Stimulated activated naive CD8-positive, alpha-beta T cell treated with anti-CD3 and anti-CD28 coated beads, Interleukin-15, amount 100 ng/mL, for 72 hours (primary cell): ENCODE data around the gene HTR3A.

Source experiments
- ATAC-seq: fragments of 150-1000 bp; cut with Tn5 transposase; 2 replicates; pipeline ENCODE4 v1.10.0; 2021; ENCODE audit warnings: mild to moderate bottlenecking, moderate library complexity
- DNase-seq, 2 donors: peaks; one replicate each; pipeline ENCODE4 v3.0.0; 2021 to 2022
- H3K27ac Mint-ChIP-seq, 2 donors: one replicate each; pipeline ENCODE4 v1.8.0; 2022; ENCODE audit warnings: mild to moderate bottlenecking in 2 of 2, mixed read lengths in 2 of 2, moderate library complexity in 2 of 2
- H3K27me3 Mint-ChIP-seq: one replicate; pipeline ENCODE4 v1.8.0; 2022; ENCODE audit warnings: mixed read lengths
- H3K4me1 Mint-ChIP-seq: one replicate; pipeline ENCODE4 v1.8.0; 2022; ENCODE audit warnings: mild to moderate bottlenecking, mixed read lengths
- H3K4me3 Mint-ChIP-seq, 2 donors: one replicate each; pipeline ENCODE4 v1.8.0; 2022; ENCODE audit warnings: mild to moderate bottlenecking in 2 of 2, mixed read lengths in 2 of 2, moderate library complexity in 1 of 2
- H3K9me3 Mint-ChIP-seq, 2 donors: one replicate each; pipeline ENCODE4 v1.8.0; 2022; ENCODE audit warnings: mixed read lengths in 2 of 2

Gene HTR3A

DNA sequence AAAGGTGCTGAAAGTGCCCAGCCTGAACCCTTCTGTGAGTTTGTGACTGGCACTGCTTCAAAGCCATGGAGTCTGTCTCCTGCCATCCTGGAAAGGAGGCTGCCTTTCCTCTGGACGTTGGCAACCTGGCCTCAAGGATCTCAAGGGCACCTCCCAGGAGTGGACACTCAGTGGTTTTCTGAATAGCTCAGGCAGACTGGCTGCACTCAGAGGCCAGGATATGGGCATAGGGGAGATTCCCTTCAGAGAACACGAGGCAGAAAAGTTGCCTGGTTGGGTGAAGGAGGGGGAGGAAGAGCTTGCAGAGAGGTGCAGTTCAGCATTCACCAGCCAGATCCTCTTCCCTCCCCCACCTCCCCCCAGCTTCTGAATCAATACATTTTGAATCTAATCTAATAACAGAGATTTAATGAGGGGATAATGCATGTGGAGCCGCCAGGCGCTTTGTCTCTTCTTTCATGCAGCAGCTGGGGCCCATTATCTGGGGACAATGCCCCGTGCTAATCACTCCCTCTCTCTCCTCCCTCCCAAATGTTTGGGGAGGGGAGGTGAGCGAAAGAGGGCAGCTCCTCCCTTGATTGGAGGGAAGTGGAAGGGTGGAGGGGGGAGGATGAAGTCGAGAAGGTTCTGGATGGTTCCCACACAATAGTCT lies 17.7 kb downstream of the HTR3A start:
- no peaks in the 10 kb centered on the region for H3K9me3 Mint-ChIP-seq

DNA sequence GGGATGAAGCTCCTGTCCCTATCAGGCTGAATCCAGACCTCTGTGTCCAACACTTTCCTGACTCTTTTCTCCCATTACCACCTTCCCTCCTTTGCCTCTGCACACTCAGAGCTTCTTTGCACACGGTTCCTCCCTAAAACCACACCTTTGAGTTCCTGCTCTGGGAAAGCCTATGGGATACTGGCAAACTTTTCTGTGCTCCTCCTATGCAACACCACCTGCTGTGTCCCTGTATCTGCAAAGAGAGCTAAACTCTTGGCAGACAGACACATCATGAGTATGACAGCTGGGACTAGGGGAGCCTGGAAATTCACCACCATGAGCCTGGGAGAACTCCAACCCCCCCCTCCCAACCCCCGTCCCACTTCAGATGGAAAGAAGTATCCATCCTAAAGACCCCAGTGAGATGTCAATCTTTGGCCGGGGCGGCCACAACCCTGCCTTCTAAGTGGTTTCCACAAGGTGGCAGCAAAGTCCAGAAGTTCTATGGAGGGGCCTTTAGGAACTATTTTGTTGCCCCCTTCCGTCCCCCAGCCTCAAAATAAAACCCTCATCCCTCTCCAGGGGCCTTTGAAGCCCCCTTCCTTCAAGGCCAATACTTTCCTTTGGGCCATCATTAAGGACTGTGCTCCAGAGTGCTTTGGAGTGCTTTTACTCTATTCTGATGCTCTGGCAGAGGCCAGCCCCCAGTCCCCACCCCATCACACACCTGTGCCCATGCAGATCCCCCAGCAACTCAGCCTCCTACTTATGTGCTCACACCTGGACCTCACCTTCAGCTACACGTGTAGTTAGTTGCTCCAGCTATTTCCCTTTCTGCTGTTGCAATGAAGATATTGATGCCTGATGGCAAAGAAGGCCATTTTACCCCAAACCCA lies 19.4 kb downstream of the HTR3A start:
- DNase-seq (peak; percentile 18 to 21), ATAC-seq (no peak)
- H3K27ac Mint-ChIP-seq = no peak overlapping the region
- H3K27me3 Mint-ChIP-seq = peaks cover 56% of the 10 kb centered on the region
- H3K4me3 Mint-ChIP-seq = no peak overlapping the region
- H3K9me3 Mint-ChIP-seq = no peaks in the 10 kb centered on the region
- no peaks in the 10 kb centered on the region for H3K4me1 Mint-ChIP-seq

More for the DNA sequence above, 17.7 kb downstream of the HTR3A start:
- ATAC-seq (no peak), DNase-seq (no peak)
- H3K27me3 Mint-ChIP-seq = peaks cover 56% of the 10 kb centered on the region
- H3K4me3 Mint-ChIP-seq = no peak overlapping the region
- H3K4me1 Mint-ChIP-seq = no peaks in the 10 kb centered on the region
- H3K27ac Mint-ChIP-seq = no peak overlapping the region

DNA sequence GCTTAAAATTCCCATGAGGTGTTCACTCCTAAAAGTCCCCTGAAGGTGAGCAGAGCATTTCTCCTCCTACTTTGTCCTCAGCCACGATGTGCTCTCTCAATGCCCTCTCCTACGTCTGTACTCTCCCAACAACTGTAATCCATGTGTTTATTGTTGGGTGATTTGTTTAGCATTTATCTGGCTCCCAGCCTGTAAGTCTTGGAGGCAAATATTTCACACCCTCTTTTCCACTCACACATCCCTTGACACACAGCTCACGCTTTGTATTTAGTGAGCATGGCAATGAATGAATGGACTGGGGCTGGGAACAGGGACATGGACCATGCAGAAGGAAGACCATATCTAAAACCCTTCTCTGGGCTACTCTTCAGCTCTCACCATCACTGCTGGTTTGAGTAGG lies 22.6 kb downstream of the HTR3A start:
- H3K4me3 Mint-ChIP-seq = no peak overlapping the region
- peaks cover 26% of the 10 kb centered on the region for H3K27me3 Mint-ChIP-seq
- no peaks in the 10 kb centered on the region for H3K4me1 Mint-ChIP-seq
- no peak overlapping the region for H3K27ac Mint-ChIP-seq
- DNase-seq = no peak
- no peak for ATAC-seq
- no peaks in the 10 kb centered on the region for H3K9me3 Mint-ChIP-seq

DNA sequence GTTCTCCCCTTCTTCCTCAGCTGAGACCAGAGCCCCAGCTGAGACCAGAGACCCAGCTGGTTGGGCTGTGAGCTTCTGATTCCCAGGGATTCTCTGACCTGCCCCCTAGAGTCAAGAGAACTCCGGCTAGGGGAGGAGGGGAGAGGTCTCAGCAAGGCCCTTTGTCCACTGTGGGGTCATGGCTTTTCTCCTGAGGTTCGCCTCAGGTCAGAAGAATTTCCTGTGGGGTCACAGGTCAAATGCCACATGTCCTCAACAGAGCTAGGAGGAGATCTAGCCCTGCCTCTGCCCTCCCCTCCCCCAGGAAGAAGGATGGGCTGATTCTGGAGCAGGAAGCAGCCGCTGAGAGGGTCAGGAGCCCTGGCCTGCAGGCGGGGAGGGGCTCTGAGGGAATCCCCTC lies 23.7 kb downstream of the HTR3A start:
- DNase-seq (no peak), ATAC-seq (no peak)
- Mint-ChIP-seq H3K4me1 (no peaks in the 10 kb centered on the region), H3K4me3 (no peak overlapping the region), H3K27ac (no peak overlapping the region), H3K9me3 (no peaks in the 10 kb centered on the region), H3K27me3 (peaks cover 15% of the 10 kb centered on the region)

DNA sequence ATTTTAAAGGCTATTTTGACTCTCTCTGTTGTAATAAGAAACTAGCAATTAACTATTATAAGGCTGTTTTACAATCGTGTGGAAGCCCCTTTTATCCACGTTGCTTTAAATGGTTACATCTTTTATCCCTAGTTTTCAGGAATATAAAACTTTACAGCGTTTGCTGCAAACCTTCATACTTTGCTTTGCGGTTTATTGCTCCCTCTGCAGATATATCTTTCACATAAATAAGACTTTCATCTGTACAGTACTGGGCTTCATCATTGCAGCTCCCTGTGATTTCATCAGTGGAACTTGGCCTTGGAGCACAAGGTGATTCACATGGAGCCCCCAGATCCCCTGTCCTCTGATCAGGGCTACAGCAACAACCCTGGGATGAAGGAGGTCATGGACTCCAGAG lies 25.6 kb downstream of the HTR3A start:
- H3K4me1 Mint-ChIP-seq = no peaks in the 10 kb centered on the region
- H3K27me3 Mint-ChIP-seq = no peaks in the 10 kb centered on the region
- no peak overlapping the region for H3K27ac Mint-ChIP-seq
- ATAC-seq = no peak
- no peak for DNase-seq
- H3K4me3 Mint-ChIP-seq = no peak overlapping the region
- H3K9me3 Mint-ChIP-seq = no peaks in the 10 kb centered on the region

DNA sequence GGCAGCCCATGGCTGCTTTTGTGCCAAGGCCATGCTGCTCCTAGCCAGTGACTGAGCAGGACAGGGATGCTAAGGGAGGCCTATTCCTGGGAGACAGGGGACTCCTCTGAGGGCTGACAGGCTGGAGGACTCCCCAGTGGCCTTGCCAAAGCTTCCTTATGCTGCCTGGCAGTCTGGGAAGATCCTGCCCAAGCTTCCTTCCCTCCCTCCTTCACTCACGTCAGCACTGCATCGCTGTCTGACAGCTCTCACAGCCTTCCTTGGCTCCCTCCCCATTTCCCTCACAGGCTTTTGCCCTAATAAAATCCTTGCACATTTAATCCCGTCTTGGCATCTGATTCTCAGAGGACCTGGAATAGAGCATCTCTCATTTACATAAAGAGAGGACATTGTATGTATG lies 26.5 kb downstream of the HTR3A start:
- Mint-ChIP-seq H3K4me1 (no peaks in the 10 kb centered on the region), H3K9me3 (no peaks in the 10 kb centered on the region), H3K27ac (no peak overlapping the region), H3K27me3 (no peaks in the 10 kb centered on the region), H3K4me3 (no peak overlapping the region)
- ATAC-seq (no peak), DNase-seq (no peak)

DNA sequence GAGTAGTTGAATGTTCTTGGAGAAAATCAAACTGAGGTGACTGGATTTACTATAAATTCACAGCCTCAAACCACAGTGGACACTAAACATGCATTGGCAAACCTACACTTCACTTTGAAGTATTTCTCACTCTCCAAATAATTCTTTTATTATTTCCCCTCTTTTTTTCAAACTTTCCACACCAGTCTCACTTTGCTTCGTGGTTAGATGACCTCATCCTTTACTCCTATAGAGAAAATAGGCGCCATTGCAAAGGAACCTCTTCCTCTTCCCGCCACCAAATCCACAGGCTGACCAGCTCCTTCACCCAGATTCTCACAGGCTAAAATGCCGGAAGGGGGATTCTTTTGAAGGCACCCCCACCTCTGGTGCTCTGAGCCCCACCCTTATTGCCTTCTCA lies 33.4 kb downstream of the HTR3A start:
- no peak overlapping the region for H3K27ac Mint-ChIP-seq
- H3K9me3 Mint-ChIP-seq = no peaks in the 10 kb centered on the region
- no peak overlapping the region for H3K4me3 Mint-ChIP-seq
- no peak for DNase-seq
- ATAC-seq = no peak
- H3K4me1 Mint-ChIP-seq = peaks cover 9% of the 10 kb centered on the region
- H3K27me3 Mint-ChIP-seq = peaks cover 13% of the 10 kb centered on the region

DNA sequence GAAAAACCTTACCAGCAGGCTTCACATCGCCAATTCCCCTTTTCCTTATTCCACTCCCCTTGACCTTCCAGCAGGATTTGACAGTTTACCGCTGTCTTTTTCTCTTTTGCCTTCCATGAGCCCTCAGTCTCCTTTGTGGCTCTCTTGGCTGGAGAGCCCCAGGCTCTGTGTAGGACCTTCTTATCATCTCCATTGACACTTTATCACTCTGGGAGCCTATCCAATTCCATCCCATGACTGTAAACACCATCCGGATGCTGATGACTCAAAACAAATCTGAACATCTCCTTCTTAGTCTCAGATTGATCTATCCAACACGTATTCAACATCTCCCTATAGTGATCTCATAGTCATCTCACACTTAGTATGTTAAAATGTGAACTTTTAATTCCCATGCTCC lies 36.0 kb downstream of the HTR3A start:
- Mint-ChIP-seq H3K4me3 (no peak overlapping the region), H3K4me1 (peaks cover 9% of the 10 kb centered on the region), H3K9me3 (no peaks in the 10 kb centered on the region), H3K27me3 (peaks cover 13% of the 10 kb centered on the region), H3K27ac (no peak overlapping the region)
- ATAC-seq = no peak
- DNase-seq = no peak

DNA sequence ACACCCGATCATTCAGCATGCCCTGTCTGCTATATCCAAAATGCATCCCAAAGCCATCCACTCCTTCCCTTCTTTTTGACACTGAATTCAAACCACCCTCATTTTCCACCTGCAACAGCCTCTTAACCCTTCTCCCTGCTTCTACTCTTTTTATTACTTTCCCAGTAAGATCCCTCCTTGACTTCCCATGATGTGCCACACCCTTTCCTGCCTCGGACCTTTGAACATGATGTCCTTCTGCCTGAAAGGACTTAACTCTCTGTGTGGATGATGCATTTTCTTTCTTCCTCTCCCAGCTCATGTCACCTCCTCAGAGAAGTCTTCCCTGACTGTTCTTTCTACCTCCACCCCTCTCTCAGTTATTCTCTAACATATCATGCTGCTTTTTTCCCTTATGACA lies 36.5 kb downstream of the HTR3A start:
- no peak for DNase-seq
- H3K27me3 Mint-ChIP-seq = peaks cover 13% of the 10 kb centered on the region
- ATAC-seq = no peak
- no peaks in the 10 kb centered on the region for H3K9me3 Mint-ChIP-seq
- H3K4me3 Mint-ChIP-seq = no peak overlapping the region
- peaks cover 9% of the 10 kb centered on the region for H3K4me1 Mint-ChIP-seq
- no peak overlapping the region for H3K27ac Mint-ChIP-seq

DNA sequence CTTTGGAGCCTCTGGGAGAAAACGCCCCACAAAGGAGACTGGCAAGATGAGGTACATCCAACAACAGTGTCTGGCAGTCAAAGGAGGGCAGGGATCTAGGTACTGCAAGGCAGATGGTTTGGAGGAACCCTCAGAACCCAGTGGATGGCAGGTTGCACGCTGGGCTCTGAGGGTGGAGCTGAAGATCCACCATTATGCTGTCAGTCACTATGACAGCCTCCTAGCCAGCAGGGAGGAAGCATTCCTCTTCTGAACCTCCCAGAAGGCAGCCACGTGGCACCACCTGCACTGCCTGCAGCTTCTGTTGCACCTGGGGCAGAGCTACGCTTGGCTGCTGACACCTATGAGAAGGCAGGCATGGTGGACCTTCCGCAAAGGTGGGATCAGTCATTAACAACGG lies 40.2 kb downstream of the HTR3A start:
- Mint-ChIP-seq H3K4me3 (no peak overlapping the region), H3K27ac (no peak overlapping the region), H3K9me3 (no peaks in the 10 kb centered on the region), H3K4me1 (no peaks in the 10 kb centered on the region), H3K27me3 (peaks cover 5% of the 10 kb centered on the region)
- DNase-seq (no peak), ATAC-seq (no peak)

DNA sequence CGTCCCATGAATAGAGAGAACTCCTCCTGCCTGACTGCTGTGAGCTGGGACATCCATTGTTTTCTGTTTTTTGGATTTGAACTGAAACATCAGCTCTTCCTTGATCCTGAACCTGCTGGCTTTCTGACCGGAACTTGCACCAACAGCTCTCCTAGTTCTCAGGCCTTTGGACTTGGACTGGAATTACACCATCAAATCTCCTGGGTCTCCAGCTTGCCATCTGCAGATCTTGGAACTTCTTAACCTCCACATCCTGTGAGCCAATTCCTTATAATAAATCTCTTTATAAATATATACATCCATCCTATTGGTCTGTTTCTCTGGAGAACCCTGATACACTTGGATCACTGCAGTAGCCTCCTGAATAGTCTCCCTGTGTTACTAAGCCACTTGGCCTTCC lies 42.1 kb downstream of the HTR3A start:
- H3K4me1 Mint-ChIP-seq = no peaks in the 10 kb centered on the region
- DNase-seq (no peak), ATAC-seq (no peak)
- H3K27ac Mint-ChIP-seq = no peak overlapping the region
- no peaks in the 10 kb centered on the region for H3K9me3 Mint-ChIP-seq
- peaks cover 5% of the 10 kb centered on the region for H3K27me3 Mint-ChIP-seq
- H3K4me3 Mint-ChIP-seq = no peak overlapping the region

DNA sequence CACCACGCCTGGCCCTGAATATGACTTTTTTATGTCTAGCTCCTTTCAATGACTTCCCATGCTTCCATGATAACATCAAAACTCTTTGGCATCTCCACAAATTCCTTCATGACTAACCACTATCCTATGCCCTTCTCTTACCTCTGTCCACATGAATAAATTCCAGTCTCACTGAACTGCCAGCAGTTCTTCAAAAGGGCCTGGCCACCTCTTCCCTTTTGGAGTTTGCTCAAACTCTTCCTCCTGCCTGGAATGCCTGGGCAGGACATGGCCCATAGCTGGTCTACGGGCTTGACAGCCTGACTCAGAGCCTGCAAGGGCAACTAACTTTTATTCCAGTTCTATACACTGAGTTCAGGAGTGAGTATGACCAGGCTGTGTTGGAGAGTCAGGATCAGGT lies 42.8 kb downstream of the HTR3A start:
- Mint-ChIP-seq H3K9me3 (no peaks in the 10 kb centered on the region), H3K27ac (no peak overlapping the region), H3K4me3 (no peak overlapping the region), H3K27me3 (peaks cover 2% of the 10 kb centered on the region), H3K4me1 (no peaks in the 10 kb centered on the region)
- ATAC-seq (no peak), DNase-seq (no peak)

DNA sequence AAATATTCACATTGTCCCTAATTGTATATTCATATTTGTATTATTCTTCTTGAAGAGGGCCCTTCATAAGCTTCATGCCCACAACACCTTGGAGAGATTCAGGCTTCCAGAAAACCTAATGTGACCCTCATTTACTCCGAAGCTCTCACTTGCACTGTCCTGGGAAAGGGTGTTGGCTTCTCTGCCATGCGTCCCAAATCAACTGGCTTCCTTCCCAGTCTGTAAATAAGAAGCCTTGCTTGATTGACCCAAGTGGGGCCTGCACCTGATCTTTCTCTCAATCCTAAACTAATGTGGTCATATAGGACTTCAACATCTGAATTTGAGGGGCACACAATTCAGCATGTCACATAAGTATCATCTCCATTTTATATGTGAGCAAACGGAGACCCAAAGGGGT lies 44.1 kb downstream of the HTR3A start:
- DNase-seq = no peak
- Mint-ChIP-seq H3K27me3 (no peaks in the 10 kb centered on the region), H3K4me3 (no peak overlapping the region), H3K9me3 (no peaks in the 10 kb centered on the region), H3K4me1 (no peaks in the 10 kb centered on the region), H3K27ac (peak overlapping the region in 1 of 2 donors; percentile 17)
- no peak for ATAC-seq

DNA sequence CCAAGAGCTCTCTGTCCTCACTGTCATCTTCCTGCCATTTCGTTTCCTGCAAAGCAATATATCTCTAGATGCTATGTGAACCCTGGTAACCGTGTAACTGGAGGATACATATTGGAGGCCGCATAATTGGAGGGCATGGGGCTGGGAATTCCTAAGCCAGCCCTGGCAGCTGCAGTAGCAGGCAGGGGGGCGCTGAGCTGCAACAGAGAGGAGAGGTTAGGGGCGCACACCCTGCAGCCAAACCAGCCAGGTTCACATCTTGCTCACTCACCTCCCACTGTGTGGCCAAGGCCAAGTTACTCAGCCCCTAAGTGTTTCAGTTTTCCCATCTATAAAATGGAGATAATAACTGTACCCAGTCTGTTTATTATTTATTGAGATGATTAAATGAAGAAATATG lies 44.7 kb downstream of the HTR3A start:
- Mint-ChIP-seq H3K4me3 (no peak overlapping the region), H3K4me1 (no peaks in the 10 kb centered on the region), H3K9me3 (no peaks in the 10 kb centered on the region), H3K27me3 (no peaks in the 10 kb centered on the region), H3K27ac (peak overlapping the region in 1 of 2 donors; percentile 17)
- DNase-seq (no peak), ATAC-seq (no peak)

DNA sequence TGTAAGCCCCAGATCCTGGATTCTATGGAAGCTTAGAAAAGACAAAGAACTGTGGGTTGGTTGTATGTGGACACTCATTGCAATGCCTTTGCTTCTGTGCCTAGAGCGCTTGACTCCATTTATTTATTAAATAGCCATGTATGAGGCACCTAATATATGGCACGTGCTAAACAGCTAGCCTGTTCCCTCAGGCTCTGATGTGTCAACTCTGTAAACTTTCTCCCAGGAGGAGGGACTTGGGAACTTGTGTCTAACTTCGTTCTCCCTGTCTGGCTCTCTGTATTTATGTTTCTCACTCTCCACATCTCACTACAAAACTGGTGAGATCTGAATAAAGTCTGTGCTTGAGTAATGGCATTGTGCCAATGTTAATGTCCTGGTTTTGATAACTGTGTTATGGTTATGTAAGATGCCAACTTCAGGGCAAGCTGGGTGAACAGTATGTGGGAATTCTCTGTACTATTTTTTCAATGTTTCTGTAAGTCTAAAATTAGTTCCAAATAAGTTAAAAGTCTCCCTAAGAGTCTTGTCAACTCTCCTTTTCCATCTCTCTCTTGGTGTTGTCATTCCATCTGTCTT lies 50.5 kb downstream of the HTR3A start:
- no peaks in the 10 kb centered on the region for H3K9me3 Mint-ChIP-seq

DNA sequence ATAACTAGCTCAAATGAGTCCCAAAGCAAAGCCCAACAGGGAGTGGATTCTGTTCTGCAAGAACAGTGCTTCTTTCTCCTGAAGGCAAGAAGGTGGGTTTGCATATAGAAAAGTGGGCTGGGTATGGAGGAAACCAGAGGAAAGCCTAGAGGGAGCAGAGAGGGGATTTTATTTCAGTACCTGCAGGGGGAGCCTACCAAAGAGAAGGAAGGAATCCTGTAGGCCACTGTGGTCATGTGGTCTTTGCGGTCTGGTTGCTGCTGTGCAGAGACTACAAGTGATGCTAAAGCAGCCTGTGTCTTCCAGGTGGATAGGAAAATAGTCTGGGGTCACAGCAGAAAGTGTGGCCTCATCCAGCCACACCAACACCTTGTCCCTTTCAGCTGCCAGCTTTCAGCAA lies 51.4 kb downstream of the HTR3A start:
- Mint-ChIP-seq H3K4me1 (peaks cover 8% of the 10 kb centered on the region), H3K9me3 (no peaks in the 10 kb centered on the region), H3K27me3 (peaks cover 11% of the 10 kb centered on the region), H3K27ac (no peak overlapping the region), H3K4me3 (no peak overlapping the region)
- DNase-seq (no peak), ATAC-seq (peak; percentile 49)

More for the DNA sequence above, 50.5 kb downstream of the HTR3A start:
- ATAC-seq = no peak
- DNase-seq = no peak
- Mint-ChIP-seq H3K4me1 (peaks cover 8% of the 10 kb centered on the region), H3K27ac (no peak overlapping the region), H3K27me3 (peaks cover 6% of the 10 kb centered on the region), H3K4me3 (no peak overlapping the region)
